Measurements from ENCODE around the gene CCDC17. TPM values are rescaled to one million over a fixed set of nuclear protein-coding genes. Genes with fewer than 3 reads are reported as not detected.

Gene CCDC17
- total RNA-seq, 1 experiment from 2014 or later, result 1.9 TPM

GRCh38 chr1:45654540-45655280, 30.9 kb upstream of the CCDC17 start:
- Histone ChIP-seq H3K4me2 (ENCODE audit: insufficient read depth, insufficient read length, low read length) (no peak overlapping the region), H3K56ac (ENCODE audit: insufficient read length, low read depth, low read length) (no peak overlapping the region), H3K14ac (ENCODE audit: insufficient read depth, low read length) (no peak overlapping the region), H3K79me1 (ENCODE audit: insufficient read depth, low read depth, low read length, poor library complexity, severe bottlenecking) (peaks cover 5% of the 10 kb centered on the region), H2BK20ac (ENCODE audit: low read depth, low read length, poor library complexity, severe bottlenecking) (no peak overlapping the region), H3K4ac (ENCODE audit: low read depth, low read length) (no peak overlapping the region), H3K18ac (ENCODE audit: insufficient read length, low read depth, low read length) (no peak overlapping the region), H3T11ph (ENCODE audit: low read length) (no peak overlapping the region), H3K79me2 (ENCODE audit: insufficient read depth, low read length) (no peaks in the 10 kb centered on the region), H4K91ac (ENCODE audit: insufficient read length, low read depth, low read length) (no peak overlapping the region), H4K20me1 (ENCODE audit: control insufficient read depth, insufficient read depth, insufficient read length) (no peaks in the 10 kb centered on the region), H3K23ac (ENCODE audit: insufficient read length, low read depth, low read length) (no peak overlapping the region), H4K8ac (replicated peaks; ENCODE audit: insufficient read length, low read depth, low read length) (no peak overlapping the region), H3K9me3 (ENCODE audit: control insufficient read depth, low read depth, low read length) (no peaks in the 10 kb centered on the region), H2BK120ac (ENCODE audit: low read depth, low read length, poor library complexity, severe bottlenecking) (no peak overlapping the region), H3K27ac (ENCODE audit: insufficient read length, low read depth, low read length) (no peak overlapping the region), H2AFZ (ENCODE audit: low read length) (no peak overlapping the region), H2BK5ac (ENCODE audit: insufficient read length, low read length) (no peak overlapping the region), H2BK15ac (ENCODE audit: low read depth, low read length) (no peak overlapping the region), H2AK5ac (ENCODE audit: insufficient read length, low read length) (no peak overlapping the region), H4K5ac (ENCODE audit: insufficient read length, low read depth, low read length) (no peak overlapping the region), H2BK12ac (ENCODE audit: insufficient read length, low read depth, low read length) (no peak overlapping the region), H3K9ac (ENCODE audit: extremely low read depth, insufficient read length, low read length) (no peak overlapping the region), H3K23me2 (ENCODE audit: insufficient read length, low read depth, low read length, poor library complexity, severe bottlenecking) (no peaks in the 10 kb centered on the region), H3K27me3 (ENCODE audit: insufficient read depth, low read length) (no peaks in the 10 kb centered on the region), H3K4me1 (ENCODE audit: insufficient read depth, low read length) (no peaks in the 10 kb centered on the region)
- H3K9me3 Mint-ChIP-seq, result no peaks in the 10 kb centered on the region; a peak in 1 of 5 replicates
- H3K27ac Mint-ChIP-seq, result peak overlapping the region in 1 of 3 experiments; percentile 71; a peak in 2 of 7 replicates
- no peak for DNase-seq
- no peak overlapping the region for H3K4me3 Mint-ChIP-seq
- no peak for TF ChIP-seq CTCF (conservative IDR thresholded peaks at IDR 0.05)
- H3K4me1 Mint-ChIP-seq, result peaks cover 5 to 6% of the 10 kb centered on the region in 2 experiments; a peak in 1 of 4 replicates
- peaks cover 65 to 92% (median 90%) of the 10 kb centered on the region in 3 experiments for H3K36me3 Mint-ChIP-seq (ENCODE audit: insufficient read depth in 1 of 3, low read depth in 3 of 3)
- H3K27me3 Mint-ChIP-seq (ENCODE audit: low read depth), result no peaks in the 10 kb centered on the region; the same call in 1 of the 2 replicates
- no CpG with 5 or more reads among the region's 12 CpGs for WGBS (ENCODE audit: extremely low coverage, insufficient read length, low lambda C conversion rate)

Data from H9 (cell line).